IMR-90 (cell line): ENCODE measurements around the gene LUC7L3. TPM values are rescaled to one million over a fixed set of nuclear protein-coding genes. Genes with fewer than 3 reads are reported as not detected.

Source experiments
- ATAC-seq: fragments of 200-7000 bp; cut with Tn5 transposase; 2 replicates; pipeline ENCODE4 v1.9.1; 2020; ENCODE audit warnings: low read depth, mild to moderate bottlenecking, moderate library complexity
- BruUV-seq: library from RNA; stranded (reverse); fragments of 400-500 nt; replicated peaks from 2 replicates; lab custom pipeline; 2021; lab: Mats Ljungman, UMichigan
- CTCF ChIA-PET: fragments of 300-600 bp; formaldehyde crosslinking; extraction: SDS; loops from one replicate; lab custom pipeline; 2021; ENCODE audit warnings: antibody characterized with exemption; lab: Yijun Ruan, JAX
- POLR2A ChIA-PET: fragments of 300-600 bp; sonication (Branson Sonifier 250); formaldehyde crosslinking; loops from one replicate; lab custom pipeline; 2022; ENCODE audit warnings: antibody characterized with exemption; ENCODE audit not compliant: unreplicated experiment; lab: Charles Lee
- DNase-seq: peaks from one replicate; pipeline ENCODE4 v3.0.0; 2013
- H2AFZ ChIP-seq: replicated peaks from 2 replicates; pipeline ENCODE3; 2013; ENCODE audit warnings: low read length, mild to moderate bottlenecking; ENCODE audit not compliant: poor library complexity
- H2AK5ac ChIP-seq: 2 replicates; pipeline ENCODE4 v1.6.1; 2013; ENCODE audit warnings: low read depth, low read length, inconsistent platforms
- H2AK9ac ChIP-seq: replicated peaks from 2 replicates; pipeline ENCODE3; 2013; ENCODE audit warnings: mild to moderate bottlenecking, low read depth, low read length, moderate library complexity; ENCODE audit not compliant: poor library complexity
- H2BK120ac ChIP-seq: 2 replicates; pipeline ENCODE4 v1.6.1; 2013; ENCODE audit warnings: low read depth, low read length, inconsistent platforms
- H2BK15ac ChIP-seq: 3 replicates; pipeline ENCODE4 v1.6.1; 2013; ENCODE audit warnings: low read depth, low read length, inconsistent platforms
- H2BK20ac ChIP-seq: 2 replicates; pipeline ENCODE4 v1.6.1; 2013; ENCODE audit warnings: low read depth, mild to moderate bottlenecking, inconsistent platforms, low read length, moderate library complexity
- H2BK5ac ChIP-seq: 2 replicates; pipeline ENCODE4 v1.6.1; 2013; ENCODE audit warnings: mild to moderate bottlenecking, low read depth, low read length, inconsistent platforms; ENCODE audit not compliant: poor library complexity, severe bottlenecking
- H3K14ac ChIP-seq: replicated peaks from 2 replicates; pipeline ENCODE4 v1.6.1; 2013; ENCODE audit warnings: low read depth, low read length, inconsistent platforms
- H3K18ac ChIP-seq: 2 replicates; pipeline ENCODE4 v1.6.1; 2013; ENCODE audit warnings: low read depth, low read length, control low read depth
- H3K23ac ChIP-seq: 2 replicates; pipeline ENCODE4 v1.6.1; 2013; ENCODE audit warnings: low read depth, low read length, inconsistent platforms
- H3K27ac ChIP-seq: 2 replicates; pipeline ENCODE4 v1.5.1; 2013; ENCODE audit warnings: mild to moderate bottlenecking, control low read depth, low read length; ENCODE audit not compliant: insufficient read depth
- H3K27me3 ChIP-seq: 2 replicates; pipeline ENCODE4 v1.6.1; 2013; ENCODE audit warnings: low read length; ENCODE audit not compliant: control insufficient read depth, insufficient read depth
- H3K36me3 ChIP-seq: 2 replicates; pipeline ENCODE4 v1.6.1; 2013; ENCODE audit warnings: low read length, mixed read lengths; ENCODE audit not compliant: control insufficient read depth, insufficient read depth
- H3K4ac ChIP-seq: 2 replicates; pipeline ENCODE4 v1.6.1; 2013; ENCODE audit warnings: low read depth, low read length, inconsistent platforms
- H3K4me1 ChIP-seq: 2 replicates; pipeline ENCODE4 v1.6.1; 2013; ENCODE audit warnings: low read length, mixed read lengths; ENCODE audit not compliant: control insufficient read depth, insufficient read depth
- H3K4me2 ChIP-seq: 2 replicates; pipeline ENCODE4 v1.6.1; 2013; ENCODE audit warnings: low read depth, mild to moderate bottlenecking, control low read depth, low read length, moderate library complexity
- H3K4me3 ChIP-seq: 2 replicates; pipeline ENCODE4 v1.5.1; 2013; ENCODE audit warnings: low read depth, mild to moderate bottlenecking, control low read depth, low read length, moderate library complexity; ENCODE audit not compliant: insufficient read depth
- H3K56ac ChIP-seq: 2 replicates; pipeline ENCODE4 v1.6.1; 2013; ENCODE audit warnings: low read length, inconsistent platforms; ENCODE audit not compliant: insufficient read depth; ENCODE audit errors: extremely low read depth
- H3K79me1 ChIP-seq, 2 experiments: 2 replicates each; pipeline ENCODE4 v1.6.1; 2013; ENCODE audit warnings: low read length in 2 of 2, inconsistent platforms in 1 of 2, low read depth in 1 of 2
- H3K9ac ChIP-seq: 2 replicates; pipeline ENCODE4 v1.6.1; 2013; ENCODE audit warnings: low read depth, low read length, control low read depth
- H3K9me1 ChIP-seq: 2 replicates; pipeline ENCODE4 v1.6.1; 2013; ENCODE audit warnings: low read length, inconsistent platforms; ENCODE audit not compliant: insufficient read depth
- H3K9me3 ChIP-seq: 2 replicates; pipeline ENCODE4 v1.6.1; 2013; ENCODE audit warnings: low read length; ENCODE audit not compliant: control insufficient read depth, insufficient read depth
- H4K20me1 ChIP-seq: 2 replicates; pipeline ENCODE4 v1.6.1; 2013; ENCODE audit warnings: low read length, inconsistent platforms; ENCODE audit not compliant: insufficient read depth
- H4K5ac ChIP-seq: 2 replicates; pipeline ENCODE4 v1.6.1; 2013; ENCODE audit warnings: mild to moderate bottlenecking, low read depth, low read length, control low read depth
- H4K8ac ChIP-seq, 2 experiments: 2 replicates each; pipeline ENCODE4 v1.6.1; 2013; ENCODE audit warnings: low read depth in 2 of 2, low read length in 2 of 2, control low read depth in 1 of 2, inconsistent platforms in 1 of 2
- H4K91ac ChIP-seq: 2 replicates; pipeline ENCODE4 v1.6.1; 2013; ENCODE audit warnings: low read depth, low read length, inconsistent platforms; ENCODE audit not compliant: insufficient read depth
- BHLHE40 ChIP-seq: fragments of 150-350 bp; IDR thresholded peaks from 2 replicates; pipeline ENCODE4 v1.6.1; 2016; ENCODE audit warnings: mild to moderate bottlenecking, low read depth, low read length
- CHD1 ChIP-seq: IDR thresholded peaks from 2 replicates; pipeline ENCODE4 v1.6.1; 2012; ENCODE audit warnings: low read depth, low read length, improper control_type of control experiment
- ELK1 ChIP-seq: fragments of 150-350 bp; IDR thresholded peaks from 2 replicates; pipeline ENCODE4 v1.6.1; 2016; ENCODE audit warnings: low read depth, mild to moderate bottlenecking, low read length, moderate library complexity, borderline replicate concordance
- MAFK ChIP-seq: IDR thresholded peaks from 2 replicates; pipeline ENCODE4 v1.6.1; 2012; ENCODE audit warnings: low read depth, low read length, improper control_type of control experiment
- MAZ ChIP-seq: IDR thresholded peaks from 2 replicates; pipeline ENCODE4 v1.6.1; 2012; ENCODE audit warnings: low read depth, mild to moderate bottlenecking, low read length, improper control_type of control experiment, moderate library complexity, borderline replicate concordance
- RCOR1 ChIP-seq: IDR thresholded peaks from 2 replicates; pipeline ENCODE4 v1.6.1; 2012; ENCODE audit warnings: mild to moderate bottlenecking, low read length, improper control_type of control experiment; ENCODE audit not compliant: insufficient replicate concordance
- RFX5 ChIP-seq: IDR thresholded peaks from 2 replicates; pipeline ENCODE4 v1.8.0; 2012; ENCODE audit warnings: low read depth, mild to moderate bottlenecking, low read length, moderate library complexity
- WGBS, 2 experiments: methylation state at CpG; one replicate each; pipeline versions ENCODE4 v1.1.5 to v1.1.7; 2013; ENCODE audit warnings: missing lambda C conversion rate in 2 of 2; ENCODE audit not compliant: insufficient read length in 1 of 2; ENCODE audit errors: extremely low coverage in 2 of 2; 5-methylcytosine and 5-hydroxymethylcytosine counted together
- dilution Hi-C: fragments of 300-500 bp; cut with HindIII; formaldehyde crosslinking; loops from one replicate; pipeline ENCODE4 v1.14.3; 2018; ENCODE audit warnings: low sequenced_read_pairs; ENCODE audit not compliant: unreplicated experiment
- in situ Hi-C: fragments of 300-500 bp; cut with MboI; formaldehyde crosslinking; loops from 3 replicates; pipeline ENCODE4 v1.14.3; 2019; ENCODE audit warnings: low sequenced_read_pairs, inconsistent platforms, mixed read lengths
- intact Hi-C: fragments of 100-400 bp; cut with micrococcal nuclease; formaldehyde crosslinking; loops from 2 replicates; pipeline ENCODE4 v1.10.0; 2022
- polyA plus RNA-seq, 3 experiments: library from polyadenylated mRNA; depleted of rRNA; stranded (reverse); fragments of >200 nt; gene quantifications; 2 replicates each; pipeline ENCODE4 v1.2.3, GENCODE V29; 2012; ENCODE audit warnings: low replicate concordance in 1 of 3
- total RNA-seq: library from RNA; depleted of rRNA; stranded (reverse); fragments of >200 nt; gene quantifications from 2 replicates; pipeline ENCODE4 v1.2.3, GENCODE V29; 2012

Gene LUC7L3
- total and polyA plus RNA-seq, 2 of the 4 experiments (the other 2 are of a cell fraction) = 17.7 to 44.7 TPM

- no peak overlapping the region for H4K91ac ChIP-seq
Observed at GRCh38 chr17:50749245-50749644, 29.8 kb downstream of the LUC7L3 start.

More at GRCh38 chr17:50749245-50749644, 29.8 kb downstream of the LUC7L3 start:
- in situ Hi-C loops = no loop called here
- Histone ChIP-seq H2BK15ac (no peak overlapping the region), H3K4ac (no peak overlapping the region), H3K4me1 (no peaks in the 10 kb centered on the region), H3K36me3 (peaks cover 40% of the 10 kb centered on the region), H3K56ac (no peak overlapping the region), H3K27ac (no peak overlapping the region), H3K4me3 (no peak overlapping the region), H4K20me1 (0 out of 2 replicates have a peak, but pooled peaks cover 2% of the 10 kb centered on the region), H2AK9ac (no peak overlapping the region), H3K14ac (no peak overlapping the region), H3K79me1 (peaks cover 26 to 31% of the 10 kb centered on the region in 2 experiments), H4K5ac (no peak overlapping the region), H2BK20ac (no peak overlapping the region), H3K9me3 (no peaks in the 10 kb centered on the region), H3K18ac (no peak overlapping the region), H2AK5ac (no peak overlapping the region), H3K27me3 (no peaks in the 10 kb centered on the region), H3K9me1 (no peaks in the 10 kb centered on the region), H3K9ac (no peak overlapping the region), H3K23ac (no peak overlapping the region), H2BK120ac (no peak overlapping the region), H2BK5ac (no peak overlapping the region), H4K8ac (no peak overlapping the region), H2AFZ (no peak overlapping the region), H3K4me2 (no peak overlapping the region)
- DNase-seq (no peak), ATAC-seq (no peak)
- intact Hi-C loops = no loop called here
- ChIA-PET CTCF (no interaction called here), POLR2A (no interaction called here)
- dilution Hi-C loops = no loop called here
- 100% methylated on average over 3 of the region's 6 CpGs; no CpG with 5 or more reads in 1 of the 2 experiments for WGBS, 2 experiments
- TF ChIP-seq MAFK = no peak
- no peak for TF ChIP-seq RFX5
- TF ChIP-seq MAZ = no peak
- no peak for TF ChIP-seq BHLHE40
- no peak for TF ChIP-seq CHD1
- no peak for TF ChIP-seq RCOR1
- TF ChIP-seq ELK1 = no peak
- no TSS peak for BruUV-seq
